HEK293 (cell line): ENCODE data around the gene OVOL2.

ENCODE experiments used
- ZEB2 ChIP-seq: fragments of 450-650 bp; formaldehyde crosslinking; IDR thresholded peaks from 2 replicates; pipeline ENCODE4 v1.5.1; 2016; ENCODE audit warnings: missing biosample characterization, missing genetic modification characterization
- ZNF24 ChIP-seq: fragments of 450-650 bp; formaldehyde crosslinking; IDR thresholded peaks from 2 replicates; pipeline ENCODE4 v1.5.1; 2016; ENCODE audit warnings: missing biosample characterization, missing genetic modification characterization
- ZNF302 ChIP-seq: fragments of 450-650 bp; formaldehyde crosslinking; IDR thresholded peaks from 2 replicates; pipeline ENCODE4 v1.5.1; 2016; ENCODE audit warnings: missing biosample characterization, missing genetic modification characterization, low read depth
- TF ChIP-seq, protein P1 (sequence below): fragments of 450-650 bp; formaldehyde crosslinking; IDR thresholded peaks from 2 replicates; pipeline ENCODE4 v1.5.1; 2016; ENCODE audit warnings: missing biosample characterization, missing genetic modification characterization
- TF ChIP-seq, protein P2 (sequence below): fragments of 450-650 bp; formaldehyde crosslinking; IDR thresholded peaks from 2 replicates; pipeline ENCODE4 v1.5.1; 2016; ENCODE audit warnings: missing biosample characterization, missing genetic modification characterization
- TF ChIP-seq, protein P3 (sequence below): fragments of 450-650 bp; formaldehyde crosslinking; conservative IDR thresholded peaks from 2 replicates; pipeline ENCODE4 v1.5.1; 2016; ENCODE audit warnings: low read depth, missing biosample characterization, missing genetic modification characterization

DNA sequence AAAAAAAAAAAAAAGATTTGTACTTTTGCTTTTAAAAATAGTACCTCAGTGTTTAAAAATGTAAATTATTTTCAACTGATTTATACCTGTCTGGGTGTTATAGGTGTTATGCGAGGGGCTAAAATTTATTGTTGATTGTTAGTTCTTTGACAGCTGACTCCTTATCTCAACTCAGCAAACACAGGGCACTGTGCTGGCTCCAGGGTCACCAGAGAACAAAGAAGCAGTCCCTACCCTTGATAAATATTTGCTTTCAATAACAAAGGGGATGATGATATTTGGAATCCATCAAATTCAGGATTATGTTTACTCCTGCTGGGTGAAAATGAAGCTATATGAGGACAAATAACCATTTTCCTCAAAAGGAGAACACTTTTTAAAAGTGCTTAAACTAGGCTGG, 45.8 kb upstream of the OVOL2 start:
- no peak for TF ChIP-seq ZNF24 (tag by site-specific recombination)
- TF ChIP-seq, protein P1, sequence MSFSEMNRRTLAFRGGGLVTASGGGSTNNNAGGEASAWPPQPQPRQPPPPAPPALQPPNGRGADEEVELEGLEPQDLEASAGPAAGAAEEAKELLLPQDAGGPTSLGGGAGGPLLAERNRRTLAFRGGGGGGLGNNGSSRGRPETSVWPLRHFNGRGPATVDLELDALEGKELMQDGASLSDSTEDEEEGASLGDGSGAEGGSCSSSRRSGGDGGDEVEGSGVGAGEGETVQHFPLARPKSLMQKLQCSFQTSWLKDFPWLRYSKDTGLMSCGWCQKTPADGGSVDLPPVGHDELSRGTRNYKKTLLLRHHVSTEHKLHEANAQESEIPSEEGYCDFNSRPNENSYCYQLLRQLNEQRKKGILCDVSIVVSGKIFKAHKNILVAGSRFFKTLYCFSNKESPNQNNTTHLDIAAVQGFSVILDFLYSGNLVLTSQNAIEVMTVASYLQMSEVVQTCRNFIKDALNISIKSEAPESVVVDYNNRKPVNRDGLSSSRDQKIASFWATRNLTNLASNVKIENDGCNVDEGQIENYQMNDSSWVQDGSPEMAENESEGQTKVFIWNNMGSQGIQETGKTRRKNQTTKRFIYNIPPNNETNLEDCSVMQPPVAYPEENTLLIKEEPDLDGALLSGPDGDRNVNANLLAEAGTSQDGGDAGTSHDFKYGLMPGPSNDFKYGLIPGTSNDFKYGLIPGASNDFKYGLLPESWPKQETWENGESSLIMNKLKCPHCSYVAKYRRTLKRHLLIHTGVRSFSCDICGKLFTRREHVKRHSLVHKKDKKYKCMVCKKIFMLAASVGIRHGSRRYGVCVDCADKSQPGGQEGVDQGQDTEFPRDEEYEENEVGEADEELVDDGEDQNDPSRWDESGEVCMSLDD = no peak
- TF ChIP-seq, protein P2, sequence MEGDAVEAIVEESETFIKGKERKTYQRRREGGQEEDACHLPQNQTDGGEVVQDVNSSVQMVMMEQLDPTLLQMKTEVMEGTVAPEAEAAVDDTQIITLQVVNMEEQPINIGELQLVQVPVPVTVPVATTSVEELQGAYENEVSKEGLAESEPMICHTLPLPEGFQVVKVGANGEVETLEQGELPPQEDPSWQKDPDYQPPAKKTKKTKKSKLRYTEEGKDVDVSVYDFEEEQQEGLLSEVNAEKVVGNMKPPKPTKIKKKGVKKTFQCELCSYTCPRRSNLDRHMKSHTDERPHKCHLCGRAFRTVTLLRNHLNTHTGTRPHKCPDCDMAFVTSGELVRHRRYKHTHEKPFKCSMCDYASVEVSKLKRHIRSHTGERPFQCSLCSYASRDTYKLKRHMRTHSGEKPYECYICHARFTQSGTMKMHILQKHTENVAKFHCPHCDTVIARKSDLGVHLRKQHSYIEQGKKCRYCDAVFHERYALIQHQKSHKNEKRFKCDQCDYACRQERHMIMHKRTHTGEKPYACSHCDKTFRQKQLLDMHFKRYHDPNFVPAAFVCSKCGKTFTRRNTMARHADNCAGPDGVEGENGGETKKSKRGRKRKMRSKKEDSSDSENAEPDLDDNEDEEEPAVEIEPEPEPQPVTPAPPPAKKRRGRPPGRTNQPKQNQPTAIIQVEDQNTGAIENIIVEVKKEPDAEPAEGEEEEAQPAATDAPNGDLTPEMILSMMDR = no peak
- TF ChIP-seq, protein P3, sequence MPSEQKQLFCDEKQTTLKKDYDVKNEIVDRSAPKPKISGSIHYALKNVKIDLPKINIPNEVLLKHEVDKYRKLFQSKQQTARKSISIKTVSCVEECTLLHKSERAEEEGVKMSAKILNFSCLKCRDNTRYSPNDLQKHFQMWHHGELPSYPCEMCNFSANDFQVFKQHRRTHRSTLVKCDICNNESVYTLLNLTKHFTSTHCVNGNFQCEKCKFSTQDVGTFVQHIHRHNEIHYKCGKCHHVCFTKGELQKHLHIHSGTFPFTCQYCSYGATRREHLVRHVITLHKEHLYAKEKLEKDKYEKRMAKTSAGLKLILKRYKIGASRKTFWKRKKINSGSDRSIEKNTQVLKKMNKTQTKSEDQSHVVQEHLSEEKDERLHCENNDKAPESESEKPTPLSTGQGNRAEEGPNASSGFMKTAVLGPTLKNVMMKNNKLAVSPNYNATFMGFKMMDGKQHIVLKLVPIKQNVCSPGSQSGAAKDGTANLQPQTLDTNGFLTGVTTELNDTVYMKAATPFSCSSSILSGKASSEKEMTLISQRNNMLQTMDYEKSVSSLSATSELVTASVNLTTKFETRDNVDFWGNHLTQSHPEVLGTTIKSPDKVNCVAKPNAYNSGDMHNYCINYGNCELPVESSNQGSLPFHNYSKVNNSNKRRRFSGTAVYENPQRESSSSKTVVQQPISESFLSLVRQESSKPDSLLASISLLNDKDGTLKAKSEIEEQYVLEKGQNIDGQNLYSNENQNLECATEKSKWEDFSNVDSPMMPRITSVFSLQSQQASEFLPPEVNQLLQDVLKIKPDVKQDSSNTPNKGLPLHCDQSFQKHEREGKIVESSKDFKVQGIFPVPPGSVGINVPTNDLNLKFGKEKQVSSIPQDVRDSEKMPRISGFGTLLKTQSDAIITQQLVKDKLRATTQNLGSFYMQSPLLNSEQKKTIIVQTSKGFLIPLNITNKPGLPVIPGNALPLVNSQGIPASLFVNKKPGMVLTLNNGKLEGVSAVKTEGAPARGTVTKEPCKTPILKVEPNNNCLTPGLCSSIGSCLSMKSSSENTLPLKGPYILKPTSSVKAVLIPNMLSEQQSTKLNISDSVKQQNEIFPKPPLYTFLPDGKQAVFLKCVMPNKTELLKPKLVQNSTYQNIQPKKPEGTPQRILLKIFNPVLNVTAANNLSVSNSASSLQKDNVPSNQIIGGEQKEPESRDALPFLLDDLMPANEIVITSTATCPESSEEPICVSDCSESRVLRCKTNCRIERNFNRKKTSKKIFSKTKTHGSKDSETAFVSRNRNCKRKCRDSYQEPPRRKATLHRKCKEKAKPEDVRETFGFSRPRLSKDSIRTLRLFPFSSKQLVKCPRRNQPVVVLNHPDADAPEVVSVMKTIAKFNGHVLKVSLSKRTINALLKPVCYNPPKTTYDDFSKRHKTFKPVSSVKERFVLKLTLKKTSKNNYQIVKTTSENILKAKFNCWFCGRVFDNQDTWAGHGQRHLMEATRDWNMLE = no peak
- TF ChIP-seq ZNF302 = no peak
- no peak for TF ChIP-seq ZEB2 (tag by site-specific recombination)
